Body of pancreas (tissue), 4 donors: ENCODE data around the gene CLEC16A. TPM values are rescaled to one million over a fixed set of nuclear protein-coding genes. Genes with fewer than 3 reads are reported as not detected.
"Not testable (repeated sequence)": the region's sequence is repeated elsewhere in the genome, so short reads cannot be mapped to it uniquely, and the experiment has no call there.

Source experiments
- ATAC-seq: fragments of 150-250 bp; one replicate; pipeline ENCODE4 v1.9.1; 2016
- DNase-seq, 4 donors: peaks; one replicate each; pipeline ENCODE4 v3.0.0-alpha.2; 2019
- H3K27ac ChIP-seq, 4 donors: fragments of 200-600 bp; sonication (generic); 1 replicate in 3 of 4; 2 replicates in 1 of 4; pipeline versions ENCODE4 v1.5.1 to v1.6.1; 2016 to 2019; ENCODE audit warnings: mild to moderate bottlenecking in 1 of 4, mixed read lengths in 1 of 4, moderate library complexity in 1 of 4
- H3K27me3 ChIP-seq, 2 donors: fragments of 200-600 bp; sonication (generic); one replicate each; pipeline ENCODE4 v1.6.0; 2016; ENCODE audit warnings: mild to moderate bottlenecking in 1 of 2
- H3K36me3 ChIP-seq, 2 donors: fragments of 200-600 bp; sonication (generic); replicated peaks in 1 of 2; 2 replicates each; pipeline ENCODE4 v1.5.1; 2016; ENCODE audit warnings: low read depth in 2 of 2; ENCODE audit not compliant: insufficient read depth in 1 of 2
- H3K4me1 ChIP-seq: fragments of 200-600 bp; sonication (generic); one replicate; pipeline ENCODE4 v1.6.0; 2016
- H3K4me3 ChIP-seq, 2 donors: fragments of 200-600 bp; sonication (generic); 1 replicate in 1 of 2; 2 replicates in 1 of 2; pipeline ENCODE4 v1.5.1; 2016 to 2019
- H3K9me3 ChIP-seq, 3 donors: fragments of 200-600 bp; sonication (generic); 1 replicate in 2 of 3; 2 replicates in 1 of 3; pipeline ENCODE4 v1.5.1; 2016
- CTCF ChIP-seq, 7 experiments: fragments of 450-650 bp in 4 of 7; fragments of 200-600 bp in 3 of 7; sonication (generic) in 3 of 7; IDR thresholded peaks; one replicate each; pipeline ENCODE4 v1.5.1; 2016 to 2019; ENCODE audit warnings: antibody characterized with exemption in 7 of 7
- POLR2A ChIP-seq, 3 donors: fragments of 450-650 bp; IDR thresholded peaks; one replicate each; pipeline ENCODE4 v1.6.1; 2016; ENCODE audit warnings: antibody characterized with exemption in 3 of 3, mild to moderate bottlenecking in 2 of 3
- WGBS, 2 donors: methylation state at CpG; one replicate each; pipeline ENCODE4 v1.1.5; 2017; 5-methylcytosine and 5-hydroxymethylcytosine counted together
- intact Hi-C: fragments of 100-400 bp; cut with DNase I; formaldehyde crosslinking; loops from one replicate; pipeline ENCODE4 v1.15.1; 2023
- total RNA-seq, 2 donors: library from RNA; depleted of rRNA; stranded (reverse); fragments of >200 nt; gene quantifications; one replicate each; pipeline ENCODE4 v1.1.0, GENCODE V29; 2016

CLEC16A gene
- total RNA-seq, 2 donors from 2014 or later: 15.0 to 21.4 TPM

DNA sequence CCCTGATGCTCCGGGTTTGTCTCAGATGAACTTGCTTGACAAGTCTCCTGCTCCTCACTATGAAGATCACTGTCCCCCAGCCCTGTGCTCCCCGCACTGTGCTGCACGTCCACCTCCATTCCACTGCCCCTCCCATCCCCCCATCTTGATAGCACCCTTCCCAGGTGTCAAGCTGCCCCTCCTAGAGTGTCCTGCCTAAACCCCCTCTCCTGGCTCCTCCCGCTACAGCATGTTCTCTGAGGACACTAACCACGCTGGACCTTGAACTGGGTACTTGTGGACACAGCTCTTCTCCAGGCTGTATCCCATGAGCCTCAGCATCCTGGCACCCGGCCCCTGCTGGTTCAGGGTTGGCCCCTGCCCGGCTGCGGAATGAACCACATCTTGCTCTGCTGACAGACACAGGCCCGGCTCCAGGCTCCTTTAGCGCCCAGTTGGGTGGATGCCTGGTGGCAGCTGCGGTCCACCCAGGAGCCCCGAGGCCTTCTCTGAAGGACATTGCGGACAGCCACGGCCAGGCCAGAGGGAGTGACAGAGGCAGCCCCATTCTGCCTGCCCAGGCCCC is 20.6 kb upstream of the CLEC16A start:
- Histone ChIP-seq H3K27ac (peak overlapping the region in 1 of 4 donors; percentile 46), H3K4me3 (no peak overlapping the region), H3K36me3 (peaks cover 0 to 1% of the 10 kb centered on the region in 2 donors), H3K9me3 (no peaks in the 10 kb centered on the region), H3K27me3 (no peaks in the 10 kb centered on the region), H3K4me1 (peaks cover 18% of the 10 kb centered on the region)
- ATAC-seq (peak; percentile 32), DNase-seq (peak; percentile 56 to 87 (median 70))
- WGBS, 2 donors: 25 to 66% methylated on average over 14 of the region's 14 CpGs
- TF ChIP-seq CTCF (IDR thresholded peaks at IDR 0.05) (no peak), POLR2A (IDR thresholded peaks at IDR 0.05) (no peak)
- intact Hi-C loops: loop anchor here (10.0 kb wide), 1 partner anchor 409 kb away; no protein-coding TSS in a partner anchor

GRCh38 chr16:10925285-10925684 is 19.1 kb upstream of the CLEC16A start:
- DNase-seq, H3K9me3 ChIP-seq, H3K27ac ChIP-seq, H3K27me3 ChIP-seq, H3K4me3 ChIP-seq, ATAC-seq, H3K36me3 ChIP-seq: not testable (repeated sequence)
- 98 to 100% methylated on average over 3 of the region's 3 CpGs for WGBS, 2 donors
- intact Hi-C loops: loop anchor here (10.0 kb wide), 1 partner anchor 410 kb away; no protein-coding TSS in a partner anchor
- H3K4me1 ChIP-seq: peaks cover 25% of the 10 kb centered on the region

DNA sequence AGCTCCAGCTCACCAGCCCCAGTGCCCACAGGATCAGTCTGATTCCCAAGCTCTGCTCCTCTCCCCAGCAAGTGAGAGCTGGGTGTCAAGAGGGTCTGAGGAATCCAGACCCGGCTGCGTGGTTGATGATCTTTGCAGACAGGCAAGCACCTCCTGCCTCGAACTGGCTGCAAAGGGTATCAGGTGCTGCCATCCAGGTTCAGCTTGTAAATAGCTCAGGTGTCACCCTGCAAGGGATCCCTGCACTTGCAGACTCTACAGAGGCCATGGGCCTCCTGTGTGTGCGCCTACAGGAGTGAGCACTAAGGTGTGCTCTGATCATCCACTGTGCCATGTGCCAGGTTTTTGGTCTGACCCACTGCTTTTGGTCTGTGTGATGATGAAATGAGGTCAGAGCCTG is 18.3 kb upstream of the CLEC16A start:
- TF ChIP-seq POLR2A (IDR thresholded peaks at IDR 0.05) (no peak), CTCF (IDR thresholded peaks at IDR 0.05) (no peak)
- intact Hi-C loops: loop anchor here (10.0 kb wide), 1 partner anchor 411 kb away; no protein-coding TSS in a partner anchor
- H3K9me3 ChIP-seq: no peaks in the 10 kb centered on the region
- peaks cover 0 to 5% of the 10 kb centered on the region in 2 donors for H3K36me3 ChIP-seq
- H3K4me3 ChIP-seq: no peak overlapping the region
- no peak overlapping the region for H3K27ac ChIP-seq
- peaks cover 25% of the 10 kb centered on the region for H3K4me1 ChIP-seq
- no peak for ATAC-seq
- no peaks in the 10 kb centered on the region for H3K27me3 ChIP-seq
- DNase-seq: no peak
- WGBS, 2 donors: 0 to 75% methylated on average over 1 to 4 of the region's 4 CpGs

DNA sequence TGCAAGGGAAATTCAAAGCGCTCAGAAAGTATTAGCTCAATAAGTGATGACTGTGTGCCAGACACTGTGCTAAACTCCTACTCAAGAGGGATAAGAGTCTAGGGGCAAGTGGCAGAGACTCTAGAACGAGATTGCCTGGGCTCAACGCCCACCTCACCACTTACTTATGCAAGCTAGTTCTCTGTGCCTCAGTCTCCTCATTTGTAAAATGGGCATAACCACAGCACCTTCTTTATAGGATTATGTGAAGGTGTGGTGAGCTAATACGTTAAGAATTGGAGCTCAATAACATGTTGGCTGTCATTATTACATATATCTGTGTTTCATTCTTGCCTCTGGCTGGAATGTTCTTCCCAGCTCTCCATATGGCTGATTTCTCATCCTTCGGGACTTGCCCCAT is 17.5 kb upstream of the CLEC16A start:
- 89 to 96% methylated on average over 5 of the region's 5 CpGs for WGBS, 2 donors

More for the DNA sequence above, 17.5 kb upstream of the CLEC16A start:
- DNase-seq (no peak), ATAC-seq (no peak)
- H3K9me3 ChIP-seq: no peaks in the 10 kb centered on the region
- TF ChIP-seq CTCF (IDR thresholded peaks at IDR 0.05): no peak
- TF ChIP-seq POLR2A (IDR thresholded peaks at IDR 0.05): no peak
- no peak overlapping the region for H3K4me3 ChIP-seq
- no peak overlapping the region for H3K27ac ChIP-seq
- H3K4me1 ChIP-seq: peaks cover 21% of the 10 kb centered on the region
- no peaks in the 10 kb centered on the region for H3K27me3 ChIP-seq
- intact Hi-C loops: loop anchor here (10.0 kb wide), 1 partner anchor 412 kb away; no protein-coding TSS in a partner anchor
- H3K36me3 ChIP-seq: peaks cover 0 to 5% of the 10 kb centered on the region in 2 donors
